Suprapubic skin (tissue), 4 donors: ENCODE data around the gene LEF1. TPM values are rescaled to one million over a fixed set of nuclear protein-coding genes. Genes with fewer than 3 reads are reported as not detected.

Source experiments
- DNase-seq, 2 donors: peaks; one replicate each; pipeline ENCODE4 v3.0.0-alpha.2; 2019; ENCODE audit warnings: low spot score in 2 of 2
- H3K27ac ChIP-seq: fragments of 200-600 bp; sonication (generic); one replicate; pipeline ENCODE4 v1.5.1; 2019
- H3K27me3 ChIP-seq: fragments of 200-600 bp; sonication (generic); one replicate; pipeline ENCODE4 v1.5.1; 2019
- H3K36me3 ChIP-seq: fragments of 200-600 bp; sonication (generic); one replicate; pipeline ENCODE4 v1.5.1; 2019
- H3K4me1 ChIP-seq: fragments of 200-600 bp; sonication (generic); one replicate; pipeline ENCODE4 v1.5.1; 2019
- H3K4me3 ChIP-seq: fragments of 200-600 bp; sonication (generic); one replicate; pipeline ENCODE4 v1.5.1; 2019; ENCODE audit warnings: mild to moderate bottlenecking
- H3K9me3 ChIP-seq: fragments of 200-600 bp; sonication (generic); one replicate; pipeline ENCODE4 v1.5.1; 2019
- EP300 ChIP-seq: sonication (generic); formaldehyde crosslinking; IDR thresholded peaks from one replicate; pipeline ENCODE4 v1.6.1; 2017; ENCODE audit warnings: antibody characterized with exemption
- POLR2A ChIP-seq, 2 donors: fragments of 450-650 bp; IDR thresholded peaks; one replicate each; pipeline ENCODE4 v1.6.1; 2017; ENCODE audit warnings: antibody characterized with exemption in 2 of 2, mild to moderate bottlenecking in 2 of 2, moderate library complexity in 2 of 2
- POLR2AphosphoS5 ChIP-seq, 3 donors: sonication (generic); formaldehyde crosslinking; IDR thresholded peaks; one replicate each; pipeline ENCODE4 v1.6.1; 2017; ENCODE audit warnings: antibody characterized with exemption in 3 of 3
- WGBS: methylation state at CpG from one replicate; pipeline ENCODE4 v1.1.5; 2018; 5-methylcytosine and 5-hydroxymethylcytosine counted together
- total RNA-seq, 4 donors: library from RNA; depleted of rRNA; stranded (reverse); fragments of >200 nt; gene quantifications; one replicate each; pipeline ENCODE4 v1.1.0, GENCODE V29; 2016
- TF ChIP-seq, protein P1 (sequence below), 2 donors: fragments of 200-600 bp in 1 of 2; fragments of 450-650 bp in 1 of 2; sonication (generic) in 1 of 2; IDR thresholded peaks; one replicate each; pipeline ENCODE4 v1.5.1; 2016 to 2019; ENCODE audit warnings: antibody characterized with exemption in 2 of 2, mild to moderate bottlenecking in 1 of 2, moderate library complexity in 1 of 2

LEF1 gene
- total RNA-seq, 4 donors from 2014 or later = 7.2 to 23.4 (median 14.5) TPM

- DNase-seq = no peak
- TF ChIP-seq POLR2A (IDR thresholded peaks at IDR 0.05) = no peak
- 92% methylated on average over 7 of the region's 7 CpGs for WGBS
- Histone ChIP-seq H3K27ac (no peak overlapping the region), H3K4me3 (no peak overlapping the region), H3K27me3 (peaks cover 1% of the 10 kb centered on the region), H3K4me1 (peaks cover 7% of the 10 kb centered on the region), H3K36me3 (no peaks in the 10 kb centered on the region), H3K9me3 (no peaks in the 10 kb centered on the region)
Observed at GRCh38 chr4:108048997-108049396, 119.7 kb downstream of the LEF1 start.

GRCh38 chr4:108048157-108048556 lies 120.6 kb downstream of the LEF1 start:
- no peaks in the 10 kb centered on the region for H3K36me3 ChIP-seq
- H3K9me3 ChIP-seq = no peaks in the 10 kb centered on the region
- TF ChIP-seq POLR2AphosphoS5 (IDR thresholded peaks at IDR 0.05) (no peak), POLR2A (IDR thresholded peaks at IDR 0.05) (no peak), EP300 (no peak)
- TF ChIP-seq, protein P1, sequence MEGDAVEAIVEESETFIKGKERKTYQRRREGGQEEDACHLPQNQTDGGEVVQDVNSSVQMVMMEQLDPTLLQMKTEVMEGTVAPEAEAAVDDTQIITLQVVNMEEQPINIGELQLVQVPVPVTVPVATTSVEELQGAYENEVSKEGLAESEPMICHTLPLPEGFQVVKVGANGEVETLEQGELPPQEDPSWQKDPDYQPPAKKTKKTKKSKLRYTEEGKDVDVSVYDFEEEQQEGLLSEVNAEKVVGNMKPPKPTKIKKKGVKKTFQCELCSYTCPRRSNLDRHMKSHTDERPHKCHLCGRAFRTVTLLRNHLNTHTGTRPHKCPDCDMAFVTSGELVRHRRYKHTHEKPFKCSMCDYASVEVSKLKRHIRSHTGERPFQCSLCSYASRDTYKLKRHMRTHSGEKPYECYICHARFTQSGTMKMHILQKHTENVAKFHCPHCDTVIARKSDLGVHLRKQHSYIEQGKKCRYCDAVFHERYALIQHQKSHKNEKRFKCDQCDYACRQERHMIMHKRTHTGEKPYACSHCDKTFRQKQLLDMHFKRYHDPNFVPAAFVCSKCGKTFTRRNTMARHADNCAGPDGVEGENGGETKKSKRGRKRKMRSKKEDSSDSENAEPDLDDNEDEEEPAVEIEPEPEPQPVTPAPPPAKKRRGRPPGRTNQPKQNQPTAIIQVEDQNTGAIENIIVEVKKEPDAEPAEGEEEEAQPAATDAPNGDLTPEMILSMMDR (IDR thresholded peaks at IDR 0.05) = no peak
- H3K4me1 ChIP-seq = peaks cover 7% of the 10 kb centered on the region
- no peak overlapping the region for H3K4me3 ChIP-seq
- DNase-seq = no peak
- no peaks in the 10 kb centered on the region for H3K27me3 ChIP-seq
- no peak overlapping the region for H3K27ac ChIP-seq
- WGBS = 82% methylated on average over 6 of the region's 6 CpGs

DNA sequence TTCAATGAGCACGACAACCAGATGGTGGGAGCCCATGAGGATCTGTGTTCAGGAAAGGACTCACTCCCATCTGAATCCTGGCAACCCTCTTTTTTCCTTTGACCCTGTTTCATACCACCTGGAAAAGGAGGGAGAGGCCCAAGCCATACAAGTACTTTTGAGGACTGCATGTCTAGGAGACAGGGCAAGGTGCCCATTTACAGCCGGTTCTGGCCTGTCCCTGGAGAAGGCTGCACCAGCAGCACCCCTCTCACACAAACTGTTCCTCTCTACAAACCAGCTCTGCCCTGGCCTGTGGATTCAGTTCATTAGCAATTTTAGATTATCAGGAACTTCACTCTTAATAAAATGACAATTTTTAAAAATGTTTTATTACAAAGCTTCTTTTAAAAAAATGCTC lies 121.5 kb downstream of the LEF1 start:
- no peak for DNase-seq
- no peaks in the 10 kb centered on the region for H3K9me3 ChIP-seq
- TF ChIP-seq POLR2AphosphoS5 (IDR thresholded peaks at IDR 0.05) (no peak), EP300 (no peak), POLR2A (IDR thresholded peaks at IDR 0.05) (no peak)
- TF ChIP-seq, protein P1 (IDR thresholded peaks at IDR 0.05) = no peak
- no peaks in the 10 kb centered on the region for H3K36me3 ChIP-seq
- H3K4me3 ChIP-seq = no peak overlapping the region
- H3K4me1 ChIP-seq = peaks cover 7% of the 10 kb centered on the region
- H3K27me3 ChIP-seq = no peaks in the 10 kb centered on the region
- no peak overlapping the region for H3K27ac ChIP-seq
- 69% methylated on average over 2 of the region's 2 CpGs for whole genome bisulfite sequencing

DNA sequence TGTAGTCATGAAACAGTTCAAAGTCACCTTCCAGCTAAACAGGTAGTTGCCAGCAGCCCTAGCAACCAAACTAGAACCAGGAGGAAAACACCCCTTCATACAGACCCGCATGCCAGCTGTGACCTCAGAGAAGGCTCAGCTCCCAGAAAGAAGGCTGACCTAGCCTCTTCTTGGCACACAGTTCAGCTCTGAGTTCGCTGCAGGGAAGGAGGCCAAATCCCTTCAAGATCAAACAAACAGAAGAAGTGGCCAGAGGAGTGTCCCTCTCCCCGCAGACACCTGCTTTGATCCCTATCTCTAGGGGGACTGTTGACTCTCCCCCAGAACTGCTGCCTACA lies 123.1 kb downstream of the LEF1 start:
- DNase-seq = no peak
- TF ChIP-seq POLR2A (IDR thresholded peaks at IDR 0.05) (no peak), EP300 (no peak), POLR2AphosphoS5 (IDR thresholded peaks at IDR 0.05) (no peak)
- TF ChIP-seq, protein P1 (IDR thresholded peaks at IDR 0.05) = no peak
- Histone ChIP-seq H3K36me3 (no peaks in the 10 kb centered on the region), H3K27ac (no peak overlapping the region), H3K9me3 (no peaks in the 10 kb centered on the region), H3K27me3 (no peaks in the 10 kb centered on the region), H3K4me1 (peaks cover 7% of the 10 kb centered on the region), H3K4me3 (no peak overlapping the region)
- WGBS = 44% methylated on average over 3 of the region's 3 CpGs

DNA sequence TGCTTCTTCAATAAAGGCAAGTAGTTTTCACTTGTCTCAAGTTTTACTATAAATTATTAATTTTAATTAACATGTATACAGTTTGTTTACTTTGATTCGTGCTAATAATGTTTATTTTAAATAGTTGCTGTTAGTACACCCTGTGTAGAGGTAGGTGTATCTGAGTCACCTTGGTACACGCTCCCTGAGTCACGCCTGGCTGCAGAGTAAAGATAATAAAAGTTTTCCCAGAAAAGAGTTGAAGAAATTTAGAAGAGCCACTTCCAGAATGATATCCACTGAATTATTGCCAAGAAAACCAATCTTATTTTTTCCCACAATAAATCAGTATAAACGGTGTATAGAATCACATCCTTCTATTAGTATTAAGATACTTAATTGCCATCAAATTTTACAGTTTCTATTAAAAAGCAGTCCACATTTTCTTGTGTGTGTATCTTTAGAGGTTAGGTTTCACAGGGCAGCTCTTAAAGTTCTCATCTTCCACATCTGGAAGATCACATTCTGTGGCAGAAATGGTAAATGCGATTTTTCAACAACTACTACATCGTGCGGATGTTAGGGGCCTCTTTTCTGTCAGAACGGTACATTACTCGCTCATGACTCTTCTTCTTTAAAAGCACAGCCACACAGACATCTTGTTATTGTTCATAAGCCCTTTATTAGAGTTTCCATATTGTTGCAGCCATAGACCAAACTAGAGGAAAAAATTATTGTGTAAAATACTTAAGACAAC lies 123.6 kb downstream of the LEF1 start:
- Histone ChIP-seq H3K4me1 (peaks cover 7% of the 10 kb centered on the region), H3K27ac (no peak overlapping the region), H3K9me3 (no peaks in the 10 kb centered on the region), H3K27me3 (no peaks in the 10 kb centered on the region), H3K4me3 (no peak overlapping the region), H3K36me3 (no peaks in the 10 kb centered on the region)
- WGBS = 64% methylated on average over 9 of the region's 9 CpGs
- DNase-seq = no peak
- TF ChIP-seq EP300 = no peak
- TF ChIP-seq, protein P1 (IDR thresholded peaks at IDR 0.05) = no peak
- TF ChIP-seq POLR2A (IDR thresholded peaks at IDR 0.05) = no peak
- no peak for TF ChIP-seq POLR2AphosphoS5 (IDR thresholded peaks at IDR 0.05)

- no peaks in the 10 kb centered on the region for H3K9me3 ChIP-seq
- H3K4me3 ChIP-seq = no peak overlapping the region
- H3K27ac ChIP-seq = no peak overlapping the region
- DNase-seq = no peak
- H3K27me3 ChIP-seq = no peaks in the 10 kb centered on the region
- 71% methylated on average over 5 of the region's 5 CpGs for WGBS
- H3K36me3 ChIP-seq = no peaks in the 10 kb centered on the region
- no peak for TF ChIP-seq POLR2AphosphoS5 (IDR thresholded peaks at IDR 0.05)
- TF ChIP-seq EP300 = no peak
- no peak for TF ChIP-seq POLR2A (IDR thresholded peaks at IDR 0.05)
- TF ChIP-seq, protein P1 (IDR thresholded peaks at IDR 0.05) = no peak
- H3K4me1 ChIP-seq = peaks cover 7% of the 10 kb centered on the region
Observed at GRCh38 chr4:108043526-108043925, 125.2 kb downstream of the LEF1 start.
